Peyer's patch (tissue), 4 donors: ENCODE data around the gene STK16.

Source experiments
- POLR2A ChIP-seq, 2 donors: fragments of 450-650 bp; IDR thresholded peaks; one replicate each; pipeline ENCODE4 v1.5.1; 2017; ENCODE audit warnings: antibody characterized with exemption in 2 of 2, mild to moderate bottlenecking in 2 of 2, moderate library complexity in 2 of 2
- TF ChIP-seq, protein P1 (sequence below), 6 experiments: fragments of 450-650 bp in 4 of 6; fragments of 200-600 bp in 2 of 6; sonication (generic) in 1 of 6; IDR thresholded peaks; one replicate each; pipeline ENCODE4 v1.5.1; 2017 to 2019; ENCODE audit warnings: antibody characterized with exemption in 6 of 6, mild to moderate bottlenecking in 3 of 6, moderate library complexity in 1 of 6

DNA sequence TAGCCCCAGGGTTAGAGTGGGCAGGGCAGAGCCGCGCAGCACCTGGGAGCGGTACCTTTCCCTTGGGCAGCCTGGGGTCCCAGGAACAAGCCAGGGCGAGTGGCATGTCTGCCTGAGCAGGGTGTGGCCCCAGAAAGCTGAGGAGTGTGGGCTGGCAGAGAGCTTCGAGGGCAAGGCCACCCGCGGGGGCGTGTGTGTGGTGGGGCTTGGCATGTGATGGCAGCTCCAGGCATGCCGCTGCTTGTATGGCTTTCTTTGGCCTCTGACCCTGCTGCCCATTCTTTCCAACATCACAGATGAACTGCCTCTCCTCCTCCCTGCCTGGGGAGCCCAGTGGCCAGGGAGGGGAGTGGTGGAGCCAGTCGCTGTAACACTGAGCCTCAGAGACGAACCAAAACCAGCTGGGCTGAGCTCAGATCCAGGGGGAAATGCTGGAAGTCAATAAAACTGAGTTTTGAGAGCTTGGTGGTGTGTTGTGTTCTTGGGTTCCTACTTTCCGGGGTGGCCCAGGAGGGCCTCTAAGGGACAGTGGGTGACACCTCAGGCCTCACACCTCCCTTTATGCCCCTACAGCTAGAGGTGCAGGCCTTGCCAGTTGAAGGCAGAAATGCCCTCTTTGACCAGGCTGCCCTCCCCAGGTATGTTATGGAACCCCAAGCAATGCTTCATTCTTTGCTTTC lies 41.3 kb downstream of the STK16 start:
- TF ChIP-seq, protein P1, sequence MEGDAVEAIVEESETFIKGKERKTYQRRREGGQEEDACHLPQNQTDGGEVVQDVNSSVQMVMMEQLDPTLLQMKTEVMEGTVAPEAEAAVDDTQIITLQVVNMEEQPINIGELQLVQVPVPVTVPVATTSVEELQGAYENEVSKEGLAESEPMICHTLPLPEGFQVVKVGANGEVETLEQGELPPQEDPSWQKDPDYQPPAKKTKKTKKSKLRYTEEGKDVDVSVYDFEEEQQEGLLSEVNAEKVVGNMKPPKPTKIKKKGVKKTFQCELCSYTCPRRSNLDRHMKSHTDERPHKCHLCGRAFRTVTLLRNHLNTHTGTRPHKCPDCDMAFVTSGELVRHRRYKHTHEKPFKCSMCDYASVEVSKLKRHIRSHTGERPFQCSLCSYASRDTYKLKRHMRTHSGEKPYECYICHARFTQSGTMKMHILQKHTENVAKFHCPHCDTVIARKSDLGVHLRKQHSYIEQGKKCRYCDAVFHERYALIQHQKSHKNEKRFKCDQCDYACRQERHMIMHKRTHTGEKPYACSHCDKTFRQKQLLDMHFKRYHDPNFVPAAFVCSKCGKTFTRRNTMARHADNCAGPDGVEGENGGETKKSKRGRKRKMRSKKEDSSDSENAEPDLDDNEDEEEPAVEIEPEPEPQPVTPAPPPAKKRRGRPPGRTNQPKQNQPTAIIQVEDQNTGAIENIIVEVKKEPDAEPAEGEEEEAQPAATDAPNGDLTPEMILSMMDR (IDR thresholded peaks at IDR 0.05): no peak
- TF ChIP-seq POLR2A (IDR thresholded peaks at IDR 0.05): no peak
